Activated CD8-positive, alpha-beta memory T cell treated with anti-CD3 and anti-CD28 coated beads, Interleukin-2, amount 50 U/mL, for 24 hours (primary cell): ENCODE measurements around the gene RAB36.

ENCODE experiments used
- DNase-seq: peaks from one replicate; pipeline ENCODE4 v3.0.0-alpha.2; 2020; ENCODE audit errors: extremely low read depth

RAB36 gene

GRCh38 chr22:23182309-23183060, 37.2 kb downstream of the RAB36 start:
- peak; percentile 35 for DNase-seq

DNA sequence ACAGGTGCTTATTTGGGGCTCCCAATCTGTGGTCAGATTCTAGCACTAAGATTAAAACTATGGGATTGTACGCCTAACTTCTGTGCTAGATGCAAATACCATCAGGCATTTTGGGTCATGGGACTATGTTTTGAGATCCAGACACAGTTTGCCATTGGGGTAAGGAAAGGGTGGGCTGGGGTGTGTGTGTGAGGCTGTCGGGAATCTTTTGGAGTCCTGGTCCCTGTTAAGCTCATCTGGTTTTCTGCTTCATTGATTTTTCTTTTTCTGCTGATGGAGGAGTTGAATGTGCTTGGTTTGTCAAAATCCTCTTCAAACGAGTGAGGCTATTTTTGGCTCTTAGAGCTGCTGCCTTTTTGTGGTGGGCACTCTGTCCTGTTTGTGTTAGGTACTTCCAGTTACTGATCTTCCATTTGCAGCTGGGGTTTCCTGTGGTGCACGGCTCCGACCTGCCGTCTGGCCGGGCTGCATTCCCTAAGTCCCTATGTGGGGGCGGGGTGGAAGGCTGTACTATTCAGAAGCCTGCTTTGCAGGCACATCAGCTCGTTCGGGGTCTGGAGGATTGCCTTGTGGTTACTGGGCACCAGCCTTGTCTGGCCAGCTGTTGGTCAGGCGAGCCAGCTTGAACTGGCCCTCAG, 37.9 kb downstream of the RAB36 start:
- no peak for DNase-seq

DNA sequence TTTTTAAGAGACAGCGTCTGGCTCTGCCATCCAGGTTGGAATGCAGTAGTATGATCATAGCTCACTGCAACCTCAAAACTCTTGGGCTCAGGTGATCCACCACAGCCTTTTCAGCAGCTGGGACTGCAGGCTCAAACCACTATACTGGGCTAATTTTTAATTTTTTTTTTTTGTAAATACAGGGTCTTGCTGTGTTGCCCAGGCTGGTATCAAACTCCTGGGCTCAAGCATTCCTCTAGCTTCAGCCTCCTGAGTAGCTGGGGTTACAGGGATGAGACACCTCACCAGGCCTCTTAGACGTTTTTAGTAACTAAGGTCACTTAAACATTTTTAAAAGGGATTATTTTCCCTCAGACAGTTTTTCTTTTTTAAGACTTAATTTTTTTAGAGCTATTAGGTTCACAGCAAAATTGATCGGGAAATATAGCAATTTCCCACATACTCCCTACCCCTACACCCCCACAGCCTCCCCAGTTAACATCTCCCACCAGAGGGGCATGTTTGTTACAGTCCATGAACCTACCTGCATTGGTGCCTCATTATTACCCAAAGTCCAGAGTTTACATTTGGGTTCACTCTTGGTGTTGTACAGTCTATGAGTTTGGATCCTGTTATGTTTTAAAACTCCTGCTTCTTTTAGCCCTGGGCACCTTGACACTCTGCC, 39.0 kb downstream of the RAB36 start:
- no peak for DNase-seq

DNA sequence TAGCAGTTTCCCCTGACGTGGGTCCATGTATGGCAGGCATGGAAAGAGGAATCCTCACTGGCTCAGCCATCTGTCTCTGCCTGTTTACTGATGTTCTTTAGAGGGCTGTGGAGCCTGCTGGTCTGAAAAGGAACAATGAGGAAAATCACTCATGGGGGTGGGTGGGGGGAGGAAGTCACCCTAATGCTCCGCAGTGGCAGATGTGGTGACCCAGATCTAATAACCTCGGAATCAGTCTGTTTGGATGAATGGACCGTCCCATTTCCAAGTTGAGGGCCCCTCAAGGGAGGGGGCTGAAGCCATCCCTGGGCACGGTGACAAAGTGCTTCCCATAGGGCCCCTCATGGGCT, 39.5 kb downstream of the RAB36 start:
- no peak for DNase-seq

DNA sequence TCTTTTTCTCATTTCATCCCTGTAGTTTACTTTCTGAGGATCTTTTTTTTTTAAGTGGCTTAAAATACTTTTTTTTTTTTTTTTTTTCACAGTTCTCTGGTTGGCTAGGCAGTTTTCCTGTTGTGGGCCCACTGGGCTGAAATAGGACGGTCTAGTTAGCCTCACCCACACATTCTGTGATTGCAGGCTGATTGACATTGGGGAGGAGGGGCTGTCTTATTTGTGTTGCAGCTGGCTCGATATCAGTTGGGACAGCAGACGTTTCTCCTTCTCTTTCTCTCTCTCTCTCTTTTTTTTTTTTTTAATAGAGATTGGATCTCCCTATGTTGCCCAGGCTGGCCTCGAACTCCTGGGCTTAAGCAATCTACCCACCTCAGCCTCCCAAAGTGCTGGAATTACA, 41.9 kb downstream of the RAB36 start:
- DNase-seq: no peak

- DNase-seq: no peak
Measured at GRCh38 chr22:23187871-23188700, 42.8 kb downstream of the RAB36 start.

DNA sequence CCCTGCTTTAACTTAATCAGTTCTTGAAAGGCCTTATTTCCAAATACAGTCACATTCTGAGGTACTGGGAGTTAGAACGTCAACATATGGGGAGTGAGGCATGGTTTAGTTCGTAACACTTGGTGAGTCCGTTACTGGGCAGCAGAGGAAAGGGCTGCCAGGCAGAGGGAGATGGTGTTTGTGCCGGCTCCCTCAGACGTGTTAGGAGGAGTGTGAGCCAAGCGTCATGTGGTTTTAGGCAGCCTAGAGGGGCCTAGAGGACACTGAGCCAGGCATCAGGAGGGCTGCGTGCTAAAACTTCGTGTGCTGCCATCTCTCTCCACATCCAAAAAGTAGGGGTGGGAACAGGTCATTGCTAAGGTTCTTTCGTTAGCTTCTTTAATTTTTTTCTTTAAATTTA, 45.2 kb downstream of the RAB36 start:
- no peak for DNase-seq

DNA sequence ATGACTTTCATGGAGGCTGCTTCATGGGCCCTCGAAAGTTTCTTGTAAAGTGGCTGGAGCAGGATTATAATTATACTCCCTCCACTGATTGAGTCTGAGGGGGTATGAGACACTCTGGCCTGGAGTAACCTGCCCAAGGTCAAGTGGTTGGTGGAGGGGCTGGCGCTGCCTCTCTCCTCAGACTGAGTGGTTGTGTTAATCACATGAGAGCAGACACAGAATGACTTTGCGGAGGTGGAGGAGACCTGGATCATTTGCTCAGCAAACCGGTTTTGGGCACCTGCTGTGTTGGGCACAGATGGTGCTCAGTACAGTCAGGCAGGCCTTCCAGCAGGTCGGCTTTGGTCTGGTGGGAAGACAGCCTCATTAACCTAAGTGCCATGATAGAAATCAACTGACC, 46.9 kb downstream of the RAB36 start:
- DNase-seq: no peak

DNA sequence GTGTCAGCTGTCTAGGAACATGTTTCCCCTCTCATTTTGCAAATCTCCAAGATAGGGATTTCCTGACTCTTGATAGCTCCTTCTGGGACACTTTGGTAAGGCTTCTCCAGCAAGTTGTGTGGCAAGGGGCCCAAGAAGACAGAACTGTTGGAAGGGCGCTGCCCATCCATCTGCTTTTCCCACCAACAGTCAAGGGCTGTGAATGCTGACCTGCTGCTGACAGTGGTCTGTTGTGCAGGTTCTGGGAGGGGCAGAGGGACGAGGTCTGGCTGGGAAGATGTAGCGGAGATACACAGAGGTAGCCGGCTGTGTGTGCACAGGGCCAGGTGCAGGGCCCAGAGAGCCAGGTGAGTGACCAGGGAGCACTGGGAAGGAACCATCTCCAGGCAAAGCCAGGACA, 47.3 kb downstream of the RAB36 start:
- no peak for DNase-seq

GRCh38 chr22:23193196-23193827, 48.0 kb downstream of the RAB36 start:
- DNase-seq: no peak

GRCh38 chr22:23193882-23194281, 48.6 kb downstream of the RAB36 start:
- no peak for DNase-seq

DNA sequence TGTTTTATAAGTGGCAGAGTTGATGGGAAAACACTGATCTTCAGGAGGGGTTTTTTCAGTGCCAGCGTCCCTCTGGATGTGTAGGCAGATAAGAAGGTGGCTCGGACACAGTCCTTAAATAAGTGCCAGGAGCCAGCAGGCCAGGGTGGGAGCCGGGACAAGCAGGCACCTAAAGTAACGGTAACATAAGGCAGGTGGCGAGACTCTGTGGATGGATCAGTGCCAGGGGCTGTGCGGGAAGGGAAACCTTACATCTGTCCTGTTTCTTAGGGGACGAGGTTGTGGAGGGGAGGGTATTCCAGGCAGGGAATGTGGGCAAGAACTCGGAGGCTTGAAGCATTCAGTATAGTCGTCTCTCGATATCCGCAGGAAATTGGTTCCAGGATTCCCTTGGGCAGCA, 50.9 kb downstream of the RAB36 start:
- no peak for DNase-seq

GRCh38 chr22:23197836-23198235, 52.6 kb downstream of the RAB36 start:
- DNase-seq: no peak

GRCh38 chr22:23199159-23199558, 53.9 kb downstream of the RAB36 start:
- no peak for DNase-seq

GRCh38 chr22:23200898-23201297, 55.6 kb downstream of the RAB36 start:
- DNase-seq: no peak

- DNase-seq: no peak
Measured at GRCh38 chr22:23202812-23203451, 57.7 kb downstream of the RAB36 start.

DNA sequence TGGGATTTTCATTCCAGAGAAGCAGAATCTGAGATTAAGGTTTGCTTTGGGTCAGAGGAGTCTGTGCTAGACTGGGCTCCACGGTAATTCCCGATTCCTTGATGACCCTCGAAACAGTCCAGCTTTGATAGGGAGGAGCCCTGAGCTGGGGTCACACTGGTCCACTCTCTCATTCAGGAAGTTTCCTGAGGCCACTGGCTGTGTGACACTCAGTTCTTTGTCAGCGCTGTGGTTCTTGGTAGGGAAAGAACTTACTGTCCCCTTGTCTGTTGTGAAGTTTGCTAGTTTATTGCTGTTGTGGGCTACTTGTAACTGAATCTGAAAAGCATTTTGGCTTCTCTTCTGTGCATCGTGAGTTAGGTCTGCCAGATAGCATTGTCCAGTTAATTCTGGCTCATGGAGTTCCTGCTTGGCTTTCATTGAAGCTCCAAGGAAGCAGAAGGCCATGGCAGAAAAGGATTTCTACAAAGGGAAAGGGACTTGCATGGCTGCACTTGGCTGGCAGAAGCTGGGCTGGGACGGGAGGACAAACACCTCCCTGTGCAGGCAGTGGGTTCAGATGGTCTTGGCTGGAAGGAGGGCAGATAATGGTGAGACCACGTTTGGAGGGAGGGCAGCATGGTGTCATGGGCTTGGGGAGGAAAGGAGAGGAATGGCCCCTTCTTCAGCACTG, 58.3 kb downstream of the RAB36 start:
- DNase-seq: no peak

DNA sequence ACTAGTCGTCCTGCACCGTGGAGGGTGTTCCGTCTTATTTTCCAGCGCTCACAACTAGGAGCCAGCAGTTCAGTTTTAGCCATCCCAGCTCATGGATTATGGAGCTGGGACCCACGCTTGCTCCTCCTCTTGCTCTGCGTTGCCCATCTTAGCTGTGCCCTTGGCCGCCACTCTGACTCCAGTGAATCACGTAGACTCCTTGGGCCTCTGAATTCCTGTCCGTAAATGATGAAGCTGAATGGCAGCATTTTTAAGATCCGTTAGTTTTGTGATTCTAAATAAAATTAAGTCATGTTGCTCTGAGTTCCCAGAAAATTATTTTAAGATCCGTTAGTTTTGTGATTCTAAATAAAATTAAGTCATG, 58.8 kb downstream of the RAB36 start:
- DNase-seq: no peak

DNA sequence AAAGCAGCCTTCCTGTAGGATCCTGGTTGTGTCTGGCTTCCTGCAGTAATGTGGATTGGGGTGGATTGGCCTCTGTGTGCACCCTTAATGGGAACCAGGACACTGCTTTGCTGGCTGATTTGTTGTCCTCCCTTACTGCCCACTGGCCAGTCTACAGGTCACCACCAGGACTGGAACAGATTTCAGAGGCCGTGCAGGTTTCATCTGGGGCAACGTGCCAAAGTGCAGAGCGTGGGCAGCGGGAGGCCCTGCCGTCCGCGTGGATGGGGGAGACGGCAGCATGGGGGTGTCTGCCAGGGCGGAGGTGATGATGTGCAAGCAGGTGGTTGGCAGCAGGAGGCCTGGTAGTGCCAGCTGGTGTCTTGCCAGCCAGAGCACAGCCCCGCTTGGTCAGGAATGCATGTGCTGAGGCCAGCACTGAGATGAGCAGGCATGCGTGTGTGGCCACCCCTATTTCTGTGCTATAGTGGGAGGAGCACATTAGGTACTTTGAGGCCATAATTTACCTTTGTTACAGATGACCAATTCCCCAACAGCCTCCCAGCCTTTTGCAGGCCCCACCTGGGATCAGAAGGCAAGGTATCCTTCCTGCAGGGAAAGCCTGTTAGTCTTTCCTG, 59.4 kb downstream of the RAB36 start:
- no peak for DNase-seq

DNA sequence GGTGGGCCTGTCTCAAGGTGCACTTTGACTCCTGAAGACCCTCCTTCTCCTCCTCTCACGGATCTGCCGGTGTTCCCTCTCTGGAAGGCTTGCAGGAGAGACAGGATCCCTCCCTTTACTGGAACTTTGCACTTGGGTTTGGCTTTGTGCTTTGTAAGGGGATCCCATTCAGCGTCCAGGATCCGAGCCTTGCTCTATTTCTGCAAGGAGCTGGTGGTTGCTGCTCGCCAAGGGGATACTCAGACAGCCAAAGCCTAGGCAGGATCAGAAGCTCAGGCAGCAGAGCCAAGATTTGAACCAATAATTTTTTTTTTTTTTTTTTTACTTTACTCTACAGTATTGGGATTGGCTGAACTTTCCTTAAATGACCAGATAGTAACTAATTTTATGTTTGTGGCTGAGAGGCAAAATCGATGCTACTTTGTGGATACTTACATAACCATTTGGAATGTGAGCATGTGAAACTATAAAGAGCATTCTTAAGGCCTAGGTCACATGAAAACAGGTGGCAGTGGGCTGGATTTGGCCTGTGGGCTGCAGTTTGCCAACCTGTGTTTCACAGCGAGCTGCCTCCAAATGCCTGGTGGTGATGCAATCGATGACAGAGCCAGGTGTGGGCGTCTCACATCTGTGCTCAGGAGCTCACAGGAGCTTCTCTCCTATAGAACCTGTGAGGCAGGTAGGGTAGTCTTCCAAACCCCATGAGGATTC, 60.2 kb downstream of the RAB36 start:
- no peak for DNase-seq
